Esophagus mucosa (tissue), 1 donor: ENCODE data around the gene TBC1D16. TPM values are rescaled to one million over a fixed set of nuclear protein-coding genes. Genes with fewer than 3 reads are reported as not detected.
A peak's percentile ranks its signal among the peaks of the same experiment; 100 is the strongest.

ENCODE experiments used
- ATAC-seq: fragments of 200-7000 bp; cut with Tn5 transposase; one replicate; pipeline ENCODE4 v1.9.1; 2020
- total RNA-seq: library from RNA; stranded (reverse); gene quantifications from one replicate; pipeline ENCODE4 v1.2.4, GENCODE V29; 2023
- donor health status: DM: yes; HTN: yes; CAD: no.

The TBC1D16 gene
- total RNA-seq, 1 donor from 2014 or later, result 8.9 TPM

DNA sequence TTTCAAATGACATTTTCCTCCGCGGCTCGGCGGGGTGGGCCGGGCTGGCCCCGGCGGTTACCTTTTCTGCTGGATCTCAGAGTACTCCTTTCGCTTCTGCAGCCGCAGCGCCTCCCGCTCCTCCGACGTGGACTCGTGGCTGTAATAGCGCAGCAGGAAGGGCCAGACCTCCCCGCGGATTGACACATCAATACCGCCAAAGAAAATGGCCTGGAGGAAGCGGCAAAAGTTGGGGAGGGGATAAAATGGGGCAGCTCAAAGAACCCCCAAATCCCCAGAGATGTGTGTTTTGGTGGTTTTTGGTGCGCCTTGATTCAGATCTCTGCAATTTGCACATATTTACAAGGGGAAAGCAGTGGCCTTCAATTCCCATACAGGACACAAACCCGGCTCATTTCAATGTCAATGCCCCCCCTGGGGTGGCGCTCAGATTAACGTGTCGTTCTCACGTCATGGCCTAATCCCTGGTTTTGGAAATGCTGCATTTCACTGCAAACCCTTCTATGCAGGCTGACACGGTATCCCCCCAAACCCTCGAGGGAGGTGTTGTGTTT is 85.9 kb downstream of the TBC1D16 start:
- no peak for ATAC-seq

- ATAC-seq, result no peak
Measured at GRCh38 chr17:79948945-79949655, 86.6 kb downstream of the TBC1D16 start.

GRCh38 chr17:79948406-79948944 is 87.2 kb downstream of the TBC1D16 start:
- ATAC-seq, result no peak

DNA sequence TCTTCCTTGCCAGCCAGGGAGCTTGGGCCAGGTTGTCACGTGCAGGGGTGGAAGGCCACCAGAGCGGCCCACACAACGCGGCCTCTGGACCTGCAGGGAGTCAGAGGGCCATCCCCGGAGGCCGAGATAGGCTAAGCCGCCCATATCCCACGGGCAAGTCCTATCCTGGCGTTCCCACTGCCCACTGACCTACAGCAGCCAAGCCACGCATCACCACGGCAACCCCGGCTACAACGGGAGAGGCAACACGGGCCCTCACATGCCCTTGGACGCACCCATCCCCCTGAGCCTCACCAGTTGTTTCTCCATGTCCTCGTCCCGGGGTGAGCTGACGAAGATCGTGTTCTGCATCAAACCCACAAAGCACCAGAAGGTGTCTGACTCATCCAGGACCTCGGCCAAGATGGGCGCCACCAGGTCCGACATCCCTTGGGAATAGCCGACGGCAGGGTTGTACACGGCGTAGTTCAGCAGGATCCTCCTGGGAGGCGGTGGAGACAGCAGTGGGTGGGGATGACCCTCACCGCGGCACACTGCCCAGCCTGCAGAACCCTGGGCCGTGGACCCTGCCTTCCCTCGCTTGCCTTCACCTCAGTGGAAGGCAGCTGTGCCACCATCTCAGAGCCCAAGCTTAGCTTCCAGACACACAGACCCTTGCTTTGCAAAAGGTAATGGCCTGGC is 88.2 kb downstream of the TBC1D16 start:
- peak; percentile 69 for ATAC-seq

GRCh38 chr17:79946352-79947231 is 89.1 kb downstream of the TBC1D16 start:
- peak; percentile 5 for ATAC-seq

GRCh38 chr17:79945591-79946255 is 89.9 kb downstream of the TBC1D16 start:
- no peak for ATAC-seq

GRCh38 chr17:79944821-79945391 is 90.8 kb downstream of the TBC1D16 start:
- no peak for ATAC-seq

GRCh38 chr17:79944251-79944812 is 91.3 kb downstream of the TBC1D16 start:
- ATAC-seq, result no peak

DNA sequence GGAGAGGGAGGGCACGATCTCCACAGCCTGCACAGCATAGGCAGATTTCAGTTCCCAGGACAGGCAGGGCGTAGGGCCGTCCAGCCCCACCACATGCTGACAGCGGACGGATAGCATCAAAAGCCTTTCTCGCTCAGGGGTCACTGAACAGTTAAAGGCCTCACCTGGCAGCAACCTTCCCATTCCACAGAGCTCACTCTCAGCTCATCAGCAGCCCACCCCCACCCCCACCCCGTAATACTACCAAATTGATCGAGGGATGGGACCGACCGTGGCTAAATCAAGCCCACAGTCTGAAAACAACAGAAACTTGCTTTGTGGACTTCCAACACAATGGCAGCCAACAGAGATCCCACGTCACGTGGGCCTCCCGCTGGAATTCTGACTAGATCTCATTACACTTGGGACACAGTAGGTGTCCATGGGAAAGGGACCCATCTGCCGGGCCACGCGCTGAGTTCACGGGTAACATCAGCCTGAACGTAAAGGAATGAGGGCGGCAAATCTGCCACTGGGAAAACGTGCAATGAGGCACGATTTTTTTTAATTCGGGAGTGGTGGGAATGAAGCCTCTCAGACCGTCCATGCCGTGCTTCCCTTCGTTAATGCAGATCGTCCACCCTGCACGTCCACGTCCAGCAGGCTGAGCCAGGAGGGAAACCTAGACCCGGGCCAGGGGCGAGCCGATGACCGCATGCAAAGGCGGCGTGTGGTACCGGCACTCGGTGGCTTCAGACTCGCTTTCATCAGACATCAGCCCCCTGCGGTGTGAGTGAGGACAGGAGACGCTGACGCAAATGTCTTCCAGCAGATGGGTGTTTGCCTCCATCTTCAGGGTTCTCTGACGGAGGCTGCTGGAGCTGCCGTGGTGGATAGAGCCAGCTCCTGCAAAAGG is 92.1 kb downstream of the TBC1D16 start:
- ATAC-seq, result no peak

- ATAC-seq, result no peak
Measured at GRCh38 chr17:79942591-79943346, 92.9 kb downstream of the TBC1D16 start.

GRCh38 chr17:79942011-79942405 is 93.7 kb downstream of the TBC1D16 start:
- no peak for ATAC-seq

- ATAC-seq, result no peak
Measured at GRCh38 chr17:79941088-79942010, 94.3 kb downstream of the TBC1D16 start.

GRCh38 chr17:79940459-79941087 is 95.1 kb downstream of the TBC1D16 start:
- ATAC-seq, result no peak

DNA sequence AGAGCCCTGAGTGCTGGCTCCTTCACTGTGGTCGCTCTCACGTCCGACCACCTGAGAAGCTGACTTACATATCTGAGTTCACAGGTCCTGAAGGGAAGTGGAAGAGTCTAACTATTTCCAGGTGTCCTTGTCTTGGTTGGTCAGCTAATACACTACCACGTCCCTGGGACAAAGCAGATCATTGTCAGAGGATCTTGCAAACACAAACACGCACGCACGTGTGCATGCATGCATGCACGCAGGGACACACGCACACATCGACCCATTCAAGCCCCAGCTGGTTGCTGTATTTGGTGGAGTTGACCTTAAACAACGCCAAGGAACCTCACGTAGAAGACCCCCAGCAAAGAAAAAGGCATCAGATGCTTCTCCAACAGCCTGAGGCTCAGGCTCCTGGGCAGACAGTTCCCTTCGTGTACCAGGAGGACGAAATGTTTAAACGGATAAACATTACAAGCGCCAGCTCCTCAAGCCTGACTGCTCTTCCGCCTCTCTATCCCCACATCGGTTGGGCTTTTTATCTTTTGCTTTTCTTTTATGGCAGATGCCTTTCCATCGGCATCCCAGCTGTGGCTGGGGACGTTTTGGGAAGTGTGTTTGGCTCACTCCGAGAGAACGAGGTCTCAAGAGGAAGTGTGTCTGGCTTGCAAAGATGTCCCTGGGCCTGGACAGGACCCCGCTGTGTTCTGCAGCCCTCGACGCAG is 95.8 kb downstream of the TBC1D16 start:
- no peak for ATAC-seq

DNA sequence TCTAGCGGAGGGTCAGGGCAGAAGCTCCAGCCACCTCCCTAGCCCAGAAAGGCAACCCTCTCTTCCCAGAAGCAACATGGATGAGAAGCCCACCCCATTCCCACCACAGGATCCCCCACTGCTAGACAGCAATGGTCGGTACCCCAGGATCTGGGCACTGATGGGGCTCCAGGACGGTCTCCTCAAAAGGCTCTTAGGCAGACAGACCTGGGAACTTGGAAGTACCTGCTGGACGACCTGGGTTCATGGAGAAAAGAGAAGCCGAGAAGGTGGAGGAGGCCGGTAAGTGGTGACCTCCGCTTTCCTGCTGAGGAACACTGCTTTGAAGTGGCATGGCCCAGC is 96.6 kb downstream of the TBC1D16 start:
- ATAC-seq, result no peak

GRCh38 chr17:79938336-79939093 is 97.2 kb downstream of the TBC1D16 start:
- no peak for ATAC-seq
